GM18519 (cell line): ENCODE measurements around the gene GOLGA8T.
"Not testable (repeated sequence)": the region's sequence is repeated elsewhere in the genome, so short reads cannot be mapped to it uniquely, and the experiment has no call there.

ENCODE experiments used
- ATAC-seq: cut with Tn5 transposase; IDR thresholded peaks from one replicate; pipeline ENCODE4 v1.9.1; 2021; ENCODE audit warnings: mild to moderate bottlenecking, moderate library complexity; ENCODE audit not compliant: unreplicated experiment, low FRiP score

GOLGA8T gene

DNA sequence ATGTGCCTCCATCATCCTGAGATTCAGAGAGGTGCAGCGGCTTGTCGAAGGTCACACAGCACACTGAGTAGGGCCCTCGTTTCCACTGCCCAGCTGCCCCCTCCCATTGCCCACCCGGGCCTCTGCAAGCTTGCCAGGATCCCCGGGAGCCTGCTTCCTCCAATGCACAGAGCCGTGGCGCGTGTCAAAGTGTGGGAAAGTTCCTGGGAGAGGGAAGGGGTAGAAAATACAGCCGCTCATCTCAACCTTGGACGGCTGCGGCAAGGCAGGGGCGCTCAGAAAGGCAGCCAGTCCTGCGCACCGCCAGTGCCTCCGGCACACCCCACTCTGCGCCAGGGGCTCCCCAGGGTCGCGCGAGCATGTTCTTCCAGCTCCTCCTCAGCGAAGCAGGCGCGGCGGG is 56.3 kb downstream of the GOLGA8T start:
- not testable (repeated sequence) for ATAC-seq

DNA sequence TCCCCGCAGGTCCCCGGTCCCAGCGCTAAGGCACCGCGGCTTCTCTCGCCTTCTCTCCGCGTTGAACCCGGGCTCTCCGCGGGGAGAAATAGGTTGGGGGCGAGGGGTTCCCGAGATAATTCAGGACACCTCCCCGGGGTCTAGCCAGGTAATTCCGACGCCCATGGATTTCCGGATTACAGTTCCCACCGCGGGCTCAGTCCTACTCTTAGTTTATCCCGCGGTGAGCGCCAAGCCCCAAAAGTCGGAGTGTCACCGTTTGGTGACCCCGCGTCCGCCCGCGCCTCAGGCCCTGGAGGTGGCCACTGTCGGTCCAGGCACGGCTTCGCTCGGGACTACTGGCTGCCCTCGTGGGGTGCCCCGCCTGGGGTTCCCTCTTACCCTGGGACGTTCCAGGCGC is 56.8 kb downstream of the GOLGA8T start:
- ATAC-seq = not testable (repeated sequence)

DNA sequence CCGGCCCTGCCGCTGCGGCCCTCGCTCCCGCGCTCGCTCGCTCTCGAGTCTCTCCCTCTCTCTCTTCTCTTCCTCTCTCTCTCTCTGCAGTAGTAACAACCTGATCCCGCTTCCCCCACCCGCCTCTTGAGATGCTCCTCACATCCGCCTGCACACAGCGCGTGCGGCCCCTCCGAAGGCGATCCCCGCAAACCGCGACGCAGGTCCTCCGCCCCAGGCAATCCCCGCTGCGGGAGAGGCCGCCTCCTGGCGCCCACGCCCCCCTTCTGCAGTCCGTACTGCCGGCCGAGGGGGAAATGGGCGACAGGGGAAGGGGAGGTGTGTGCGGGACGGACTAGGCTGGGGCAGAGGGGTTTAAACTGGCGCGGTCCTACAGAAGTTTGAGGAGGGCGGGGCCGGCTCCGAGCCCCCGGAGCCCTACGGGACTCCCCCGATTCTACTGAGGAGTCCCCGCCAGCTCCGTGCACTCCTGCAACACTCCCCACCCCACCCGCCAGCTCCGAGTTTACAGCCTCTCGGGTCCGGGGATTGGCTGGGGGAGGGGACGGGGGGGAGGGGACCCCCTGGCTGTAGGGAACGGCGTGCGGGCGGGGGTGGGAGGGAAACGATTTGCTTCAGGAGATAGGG is 57.4 kb downstream of the GOLGA8T start:
- not testable (repeated sequence) for ATAC-seq

DNA sequence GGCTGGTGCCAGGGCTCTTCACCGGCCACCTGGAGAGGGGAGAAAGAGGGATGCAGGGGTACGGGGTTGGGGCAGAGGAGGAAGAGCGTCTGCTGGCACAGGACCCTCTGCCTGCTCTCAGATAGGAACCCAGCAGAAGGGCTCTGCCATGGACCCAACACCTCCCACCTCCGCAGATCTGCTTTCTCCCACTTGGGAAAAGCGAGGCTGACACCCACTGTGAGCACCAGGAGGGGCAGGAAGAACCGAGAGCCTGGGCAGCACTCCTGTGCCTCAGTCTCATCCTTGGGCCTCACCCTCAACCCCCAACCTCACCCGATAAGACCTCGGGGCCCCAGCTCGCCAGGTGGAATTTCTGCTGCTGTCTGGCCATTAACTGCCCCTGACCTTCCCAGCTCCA is 58.0 kb downstream of the GOLGA8T start:
- not testable (repeated sequence) for ATAC-seq
